CD4-positive, alpha-beta T cell (primary cell): ENCODE measurements around the gene LRFN5. TPM values are rescaled to one million over a fixed set of nuclear protein-coding genes. Genes with fewer than 3 reads are reported as not detected.

Experiments used
- ATAC-seq: fragments of 200-7000 bp; cut with Tn5 transposase; one replicate; pipeline ENCODE4 v1.10.0; 2022; ENCODE audit warnings: mild to moderate bottlenecking; ENCODE audit not compliant: poor library complexity
- CTCF ChIA-PET: fragments of 350-600 bp; sonication (Branson Sonifier 250); formaldehyde crosslinking; loops from one replicate; lab custom pipeline; 2021; ENCODE audit warnings: antibody characterized with exemption, inconsistent platforms; lab: Charles Lee
- POLR2A ChIA-PET: fragments of 350-600 bp; sonication (Branson Sonifier 250); formaldehyde crosslinking; loops from one replicate; lab custom pipeline; 2021; ENCODE audit warnings: antibody characterized with exemption, inconsistent platforms; lab: Charles Lee
- DNase-seq, 14 experiments: peaks; one replicate each; pipeline ENCODE4 v3.0.0-alpha.2; 2013 to 2020; ENCODE audit warnings: mixed read lengths in 2 of 14
- H3K27ac ChIP-seq, 2 donors: one replicate each; pipeline versions ENCODE4 v1.5.1 to v1.7.0; 2013; ENCODE audit warnings: low read length in 2 of 2, low read depth in 1 of 2, mild to moderate bottlenecking in 1 of 2
- H3K27me3 ChIP-seq, 2 experiments: 1 replicate in 1 of 2; 2 replicates in 1 of 2; pipeline versions ENCODE4 v1.6.1 to v1.7.0; 2013; ENCODE audit warnings: low read length in 2 of 2, control low read depth in 1 of 2, mild to moderate bottlenecking in 1 of 2, moderate library complexity in 1 of 2; ENCODE audit not compliant: insufficient read depth in 2 of 2, control insufficient read depth in 1 of 2
- H3K36me3 ChIP-seq: one replicate; pipeline ENCODE4 v1.6.1; 2013; ENCODE audit warnings: low read length, control low read depth; ENCODE audit not compliant: insufficient read depth
- H3K4me1 ChIP-seq: one replicate; pipeline ENCODE4 v1.6.1; 2013; ENCODE audit warnings: low read length, control low read depth; ENCODE audit not compliant: insufficient read depth
- H3K4me3 ChIP-seq: one replicate; pipeline ENCODE4 v1.5.1; 2013; ENCODE audit warnings: mild to moderate bottlenecking, low read length, moderate library complexity
- H3K9me3 ChIP-seq, 2 experiments: 1 replicate in 1 of 2; 2 replicates in 1 of 2; pipeline versions ENCODE4 v1.6.1 to v1.7.0; 2013; ENCODE audit warnings: low read length in 2 of 2, mild to moderate bottlenecking in 2 of 2, control low read depth in 1 of 2, moderate library complexity in 1 of 2; ENCODE audit not compliant: control insufficient read depth in 1 of 2, insufficient read depth in 1 of 2
- H3K27ac Mint-ChIP-seq: one replicate; pipeline ENCODE4 v1.8.0; 2020; ENCODE audit warnings: mixed read lengths
- H3K27me3 Mint-ChIP-seq: one replicate; pipeline ENCODE4 v1.8.0; 2021; ENCODE audit warnings: mixed read lengths
- H3K36me3 Mint-ChIP-seq: one replicate; pipeline ENCODE4 v1.8.0; 2021; ENCODE audit warnings: low read depth, mixed read lengths
- H3K4me1 Mint-ChIP-seq: one replicate; pipeline ENCODE4 v1.8.0; 2021; ENCODE audit warnings: low read depth, mixed read lengths
- H3K4me3 Mint-ChIP-seq: one replicate; pipeline ENCODE4 v1.8.0; 2020; ENCODE audit warnings: mild to moderate bottlenecking, mixed read lengths
- H3K9me3 Mint-ChIP-seq: one replicate; pipeline ENCODE4 v1.8.0; 2020; ENCODE audit warnings: mixed read lengths
- CTCF ChIP-seq: fragments of 200-600 bp; IDR thresholded peaks from one replicate; pipeline ENCODE4 v1.8.0; 2022; ENCODE audit warnings: antibody characterized with exemption, mild to moderate bottlenecking
- intact Hi-C, 2 experiments: fragments of 100-400 bp; cut with DNase I in 1 of 2; cut with micrococcal nuclease in 1 of 2; formaldehyde crosslinking; loops; one replicate each; pipeline versions ENCODE4 v1.15.1 to v1.9.0; 2023 to 2025; cut with DNase I, micrococcal nuclease
- total RNA-seq, 174 experiments: library from RNA in 2 of 174; stranded (reverse) in 2 of 174; gene quantifications; one replicate each; pipeline ENCODE4 v1.2.3 and lab custom pipeline; 2021 to 2026

Gene LRFN5
- total RNA-seq, 2 experiments from 2014 or later, result not detected

GRCh38 chr14:41607966-41608663, 1.4 kb downstream of the LRFN5 start:
- no peak overlapping the region for H3K4me3 Mint-ChIP-seq

GRCh38 chr14:41608681-41609390, 2.2 kb downstream of the LRFN5 start:
- no peaks in the 10 kb centered on the region for H3K36me3 ChIP-seq
- H3K4me3 Mint-ChIP-seq, result no peak overlapping the region
- no peak overlapping the region for H3K27ac Mint-ChIP-seq
- ATAC-seq (no peak), DNase-seq (no peak)
- POLR2A ChIA-PET, result no interaction called here
- no peaks in the 10 kb centered on the region for H3K36me3 Mint-ChIP-seq
- H3K4me3 ChIP-seq, result no peak overlapping the region
- CTCF ChIA-PET, result no interaction called here
- peaks cover 19% of the 10 kb centered on the region for H3K4me1 Mint-ChIP-seq
- H3K27me3 ChIP-seq, result peaks cover 55 to 62% of the 10 kb centered on the region in 2 experiments
- H3K9me3 Mint-ChIP-seq, result no peaks in the 10 kb centered on the region
- no peak for TF ChIP-seq CTCF
- H3K9me3 ChIP-seq, result peaks cover 0 to 27% of the 10 kb centered on the region in 2 experiments
- peaks cover 32% of the 10 kb centered on the region for H3K4me1 ChIP-seq
- intact Hi-C loops, result no loop called here
- H3K27me3 Mint-ChIP-seq, result peaks cover 75% of the 10 kb centered on the region
- no peak overlapping the region for H3K27ac ChIP-seq

More at GRCh38 chr14:41607966-41608663, 1.4 kb downstream of the LRFN5 start:
- H3K4me1 ChIP-seq, result peaks cover 32% of the 10 kb centered on the region
- Mint-ChIP-seq H3K36me3 (no peaks in the 10 kb centered on the region), H3K27ac (no peak overlapping the region), H3K9me3 (no peaks in the 10 kb centered on the region), H3K27me3 (peaks cover 75% of the 10 kb centered on the region), H3K4me1 (peaks cover 19% of the 10 kb centered on the region)
- peaks cover 55 to 69% of the 10 kb centered on the region in 2 experiments for H3K27me3 ChIP-seq
- intact Hi-C loops, result no loop called here
- CTCF ChIA-PET, result no interaction called here
- no peak for DNase-seq
- POLR2A ChIA-PET, result no interaction called here
- no peak overlapping the region for H3K27ac ChIP-seq
- H3K4me3 ChIP-seq, result no peak overlapping the region
- ATAC-seq, result no peak
- no peaks in the 10 kb centered on the region for H3K36me3 ChIP-seq
- H3K9me3 ChIP-seq, result peaks cover 0 to 27% of the 10 kb centered on the region in 2 experiments
- no peak for TF ChIP-seq CTCF

- H3K4me3 Mint-ChIP-seq, result no peak overlapping the region
- ATAC-seq (no peak), DNase-seq (no peak)
- intact Hi-C loops, result no loop called here
- Histone ChIP-seq H3K4me3 (no peak overlapping the region), H3K27me3 (peaks cover 51 to 58% of the 10 kb centered on the region in 2 experiments), H3K36me3 (no peaks in the 10 kb centered on the region), H3K27ac (no peak overlapping the region), H3K4me1 (peaks cover 31% of the 10 kb centered on the region), H3K9me3 (peaks cover 0 to 27% of the 10 kb centered on the region in 2 experiments)
- H3K4me1 Mint-ChIP-seq, result peaks cover 19% of the 10 kb centered on the region
- ChIA-PET CTCF (no interaction called here), POLR2A (no interaction called here)
- H3K36me3 Mint-ChIP-seq, result no peaks in the 10 kb centered on the region
- H3K9me3 Mint-ChIP-seq, result no peaks in the 10 kb centered on the region
- H3K27me3 Mint-ChIP-seq, result peaks cover 67% of the 10 kb centered on the region
- TF ChIP-seq CTCF, result no peak
- no peak overlapping the region for H3K27ac Mint-ChIP-seq
Observed at GRCh38 chr14:41609704-41610183, 3.1 kb downstream of the LRFN5 start.
